Measurements from ENCODE around the gene MACROH2A2. TPM values are rescaled to one million over a fixed set of nuclear protein-coding genes. Genes with fewer than 3 reads are reported as not detected.

The MACROH2A2 gene
- total and polyA plus RNA-seq, 2 of the 13 experiments (the other 11 are each of a cell fraction or from before 2014, with no cell fraction given), result 9.8 to 43.1 TPM

DNA sequence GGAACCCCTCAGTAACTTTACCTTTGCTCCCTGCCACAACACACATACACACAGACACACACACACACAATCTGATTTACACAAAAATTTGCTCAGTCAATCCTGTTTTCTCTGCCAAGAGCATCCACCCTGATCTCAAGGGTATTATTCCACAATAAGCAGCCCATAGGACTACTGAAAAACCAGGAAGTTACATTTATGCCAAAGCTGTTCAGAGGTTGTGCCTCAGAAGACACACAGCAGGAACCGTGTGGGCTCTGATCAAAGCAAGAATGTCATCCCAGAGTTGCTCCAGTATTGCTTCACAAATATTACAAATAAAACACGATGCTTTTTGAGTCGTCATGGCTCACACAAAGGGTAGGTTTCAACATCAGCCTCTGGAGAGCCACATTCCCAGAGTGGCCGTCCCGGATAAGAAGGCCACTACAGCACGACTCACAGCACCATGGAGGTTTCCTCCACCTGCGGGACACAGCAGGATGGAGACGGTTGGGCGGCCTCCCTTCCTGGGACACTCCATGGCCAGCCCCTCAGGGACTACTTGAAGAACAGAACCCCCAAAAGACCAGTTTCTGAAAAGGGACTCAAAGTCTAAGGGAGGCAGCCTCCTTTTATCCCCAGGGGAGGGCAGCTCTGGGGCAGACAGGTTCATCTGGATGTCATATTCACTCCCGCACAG, 78.4 kb downstream of the MACROH2A2 start (continued):
- 0 out of 2 replicates have a peak, but pooled peaks have one; percentile 15 for TF ChIP-seq POGK (CRISPR knock-in tag; conservative IDR thresholded peaks at IDR 0.05)
- no peak for TF ChIP-seq ATF1 (CRISPR knock-in tag; IDR thresholded peaks at IDR 0.05)
- 0 out of 2 replicates have a peak, but pooled peaks have one; percentile 23 for TF ChIP-seq DRAP1 (CRISPR knock-in tag; IDR thresholded peaks at IDR 0.05)
- 0 out of 2 replicates have a peak, but pooled peaks have one; percentile 51 for TF ChIP-seq RCOR2 (CRISPR knock-in tag; IDR thresholded peaks at IDR 0.05)
- no peak for TF ChIP-seq ZFYVE20 (CRISPR knock-in tag; IDR thresholded peaks at IDR 0.05; ENCODE audit: borderline replicate concordance, low read depth)
- TF ChIP-seq ZNF234 (CRISPR knock-in tag; conservative IDR thresholded peaks at IDR 0.05), result no peak
- no peak for TF ChIP-seq THAP9 (CRISPR knock-in tag; IDR thresholded peaks at IDR 0.05; ENCODE audit: borderline replicate concordance)
- TF ChIP-seq GATAD2A (CRISPR knock-in tag; IDR thresholded peaks at IDR 0.05), result peak; percentile 60
- peak; percentile 83 for TF ChIP-seq ELF3 (CRISPR knock-in tag; IDR thresholded peaks at IDR 0.05)
- TF ChIP-seq, protein P1, sequence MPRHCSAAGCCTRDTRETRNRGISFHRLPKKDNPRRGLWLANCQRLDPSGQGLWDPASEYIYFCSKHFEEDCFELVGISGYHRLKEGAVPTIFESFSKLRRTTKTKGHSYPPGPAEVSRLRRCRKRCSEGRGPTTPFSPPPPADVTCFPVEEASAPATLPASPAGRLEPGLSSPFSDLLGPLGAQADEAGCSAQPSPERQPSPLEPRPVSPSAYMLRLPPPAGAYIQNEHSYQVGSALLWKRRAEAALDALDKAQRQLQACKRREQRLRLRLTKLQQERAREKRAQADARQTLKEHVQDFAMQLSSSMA (CRISPR knock-in tag; IDR thresholded peaks at IDR 0.05), result no peak
- no peak for TF ChIP-seq SMARCC2 (IDR thresholded peaks at IDR 0.05)
- TF ChIP-seq NCOA5 (CRISPR knock-in tag; IDR thresholded peaks at IDR 0.05), result no peak
- TF ChIP-seq KDM6A (CRISPR knock-in tag; IDR thresholded peaks at IDR 0.05; ENCODE audit: low read depth), result no peak
- no peak for TF ChIP-seq SOX13 (IDR thresholded peaks at IDR 0.05)
- TF ChIP-seq SOX13 (CRISPR knock-in tag; conservative IDR thresholded peaks at IDR 0.05 in 1 of 2, IDR thresholded peaks at IDR 0.05 in 1 of 2), result peak in 1 of 2 experiments; percentile 54; a peak in 2 of 4 replicates
- TF ChIP-seq MIER2 (CRISPR knock-in tag; IDR thresholded peaks at IDR 0.05), result no peak
- 0 out of 2 replicates have a peak, but pooled peaks have one; percentile 21 for TF ChIP-seq ZNF644 (CRISPR knock-in tag; IDR thresholded peaks at IDR 0.05; ENCODE audit: low read depth)
- peak; percentile 63 for TF ChIP-seq HNF4A (CRISPR knock-in tag; IDR thresholded peaks at IDR 0.05)
- no peak for TF ChIP-seq SRSF9 (IDR thresholded peaks at IDR 0.05; ENCODE audit: borderline replicate concordance, insufficient read depth, low read depth, low read length, poor library complexity, severe bottlenecking)
- TF ChIP-seq ZBTB10 (CRISPR knock-in tag; IDR thresholded peaks at IDR 0.05; ENCODE audit: borderline replicate concordance), result 0 out of 2 replicates have a peak, but pooled peaks have one; percentile 25
- peak; percentile 62; the same call in 1 of the 2 replicates for TF ChIP-seq POLR2AphosphoS2 (IDR thresholded peaks at IDR 0.05; ENCODE audit: low read depth, low read length)
